B cell (primary cell): ENCODE results near the gene TADA3. TPM values are rescaled to one million over a fixed set of nuclear protein-coding genes. Genes with fewer than 3 reads are reported as not detected.

Experiments used
- ATAC-seq: fragments of 200-7000 bp; cut with Tn5 transposase; one replicate; pipeline ENCODE4 v1.10.0; 2021; ENCODE audit warnings: low read depth, mild to moderate bottlenecking, moderate number of reproducible peaks, moderate library complexity
- CTCF ChIA-PET: fragments of 350-600 bp; sonication (Branson Sonifier 250); formaldehyde crosslinking; loops from one replicate; lab custom pipeline; 2021; ENCODE audit warnings: antibody characterized with exemption, inconsistent platforms; lab: Charles Lee
- POLR2A ChIA-PET: fragments of 350-600 bp; sonication (Branson Sonifier 250); formaldehyde crosslinking; loops from one replicate; lab custom pipeline; 2021; ENCODE audit warnings: antibody characterized with exemption; lab: Charles Lee
- DNase-seq: peaks from one replicate; pipeline ENCODE4 v3.0.0; 2013
- H2AFZ ChIP-seq: 2 replicates; pipeline ENCODE4 v1.6.1; 2012; ENCODE audit warnings: mild to moderate bottlenecking, low read depth, low read length; ENCODE audit not compliant: insufficient read depth, poor library complexity, severe bottlenecking
- H3K27ac ChIP-seq, 2 donors: 1 replicate in 1 of 2; 2 replicates in 1 of 2; pipeline ENCODE4 v1.5.1; 2012 to 2013; ENCODE audit warnings: low read length in 2 of 2, mild to moderate bottlenecking in 2 of 2, moderate library complexity in 1 of 2
- H3K27me3 ChIP-seq, 4 experiments: fragments of 200-600 bp in 1 of 4; sonication (generic) in 1 of 4; replicated peaks in 1 of 4; 1 replicate in 2 of 4; 2 replicates in 2 of 4; pipeline versions ENCODE4 v1.6.1 to v1.7.0; 2013 to 2016; ENCODE audit warnings: low read length in 3 of 4, mild to moderate bottlenecking in 2 of 4, mixed read lengths in 1 of 4, moderate library complexity in 1 of 4; ENCODE audit not compliant: insufficient read depth in 4 of 4, control insufficient read depth in 3 of 4; ENCODE audit errors: control extremely low read depth in 1 of 4
- H3K36me3 ChIP-seq, 2 experiments: replicated peaks in 1 of 2; 1 replicate in 1 of 2; 2 replicates in 1 of 2; pipeline versions ENCODE4 v1.6.1 to v1.7.1; 2013; ENCODE audit warnings: low read length in 1 of 2; ENCODE audit not compliant: insufficient read depth in 2 of 2, control insufficient read depth in 1 of 2; ENCODE audit errors: control extremely low read depth in 1 of 2, extremely low read depth in 1 of 2
- H3K4me1 ChIP-seq, 2 donors: fragments of 200-600 bp in 1 of 2; sonication (generic) in 1 of 2; 1 replicate in 1 of 2; 2 replicates in 1 of 2; pipeline versions ENCODE4 v1.5.1 to v1.6.1; 2013 to 2017; ENCODE audit warnings: low read length in 2 of 2; ENCODE audit not compliant: control insufficient read depth in 2 of 2, insufficient read depth in 2 of 2
- H3K4me2 ChIP-seq: replicated peaks from 2 replicates; pipeline ENCODE3; 2012; ENCODE audit warnings: mild to moderate bottlenecking, low read depth, low read length; ENCODE audit not compliant: poor library complexity, severe bottlenecking
- H3K4me3 ChIP-seq, 5 experiments: fragments of 200-600 bp in 1 of 5; sonication (generic) in 1 of 5; 1 replicate in 3 of 5; 2 replicates in 2 of 5; pipeline versions ENCODE4 v1.5.1 to v1.7.0; 2011 to 2016; ENCODE audit warnings: low read length in 4 of 5, mild to moderate bottlenecking in 4 of 5, low read depth in 2 of 5, control low read depth in 1 of 5, moderate library complexity in 1 of 5; ENCODE audit not compliant: insufficient read depth in 1 of 5; ENCODE audit errors: control extremely low read depth in 1 of 5, extremely low read depth in 1 of 5
- H3K79me2 ChIP-seq: fragments of 200-600 bp; sonication (generic); one replicate; pipeline ENCODE4 v1.6.0; 2016; ENCODE audit warnings: low read length; ENCODE audit not compliant: control insufficient read depth, insufficient read depth
- H3K9ac ChIP-seq: fragments of 200-600 bp; sonication (generic); 2 replicates; pipeline ENCODE4 v1.6.1; 2017; ENCODE audit warnings: mild to moderate bottlenecking, low read length, moderate library complexity
- H3K9me3 ChIP-seq, 3 donors: one replicate each; pipeline versions ENCODE4 v1.6.1 to v1.7.1; 2013; ENCODE audit warnings: low read length in 2 of 3; ENCODE audit not compliant: control insufficient read depth in 2 of 3, insufficient read depth in 1 of 3; ENCODE audit errors: control extremely low read depth in 1 of 3
- H4K20me1 ChIP-seq: 2 replicates; pipeline ENCODE4 v1.6.0; 2012; ENCODE audit warnings: mild to moderate bottlenecking, low read length; ENCODE audit not compliant: insufficient read depth, control insufficient read depth, poor library complexity, severe bottlenecking
- H3K27ac Mint-ChIP-seq: one replicate; pipeline ENCODE4 v1.8.0; 2021; ENCODE audit warnings: mixed read lengths
- H3K27me3 Mint-ChIP-seq: one replicate; pipeline ENCODE4 v1.8.0; 2021; ENCODE audit warnings: mixed read lengths
- H3K4me1 Mint-ChIP-seq: one replicate; pipeline ENCODE4 v1.8.0; 2021; ENCODE audit warnings: mixed read lengths
- H3K4me3 Mint-ChIP-seq: one replicate; pipeline ENCODE4 v1.8.0; 2021; ENCODE audit warnings: mixed read lengths
- H3K9me3 Mint-ChIP-seq: one replicate; pipeline ENCODE4 v1.8.0; 2022; ENCODE audit warnings: mixed read lengths; ENCODE audit not compliant: insufficient read depth
- CTCF ChIP-seq: fragments of 200-600 bp; IDR thresholded peaks from one replicate; pipeline ENCODE4 v1.8.0; 2022; ENCODE audit warnings: antibody characterized with exemption, mild to moderate bottlenecking
- EZH2 ChIP-seq: IDR thresholded peaks from 2 replicates; pipeline ENCODE4 v1.6.1; 2012; ENCODE audit warnings: borderline replicate concordance, low read depth, mild to moderate bottlenecking, moderate library complexity, low read length; ENCODE audit not compliant: insufficient read depth, poor library complexity, severe bottlenecking
- WGBS: methylation state at CpG from one replicate; pipeline ENCODE4 v1.1.5; 2013; ENCODE audit warnings: missing lambda C conversion rate; ENCODE audit not compliant: insufficient coverage; 5-methylcytosine and 5-hydroxymethylcytosine counted together
- intact Hi-C: fragments of 100-400 bp; cut with micrococcal nuclease; formaldehyde crosslinking; loops from one replicate; pipeline ENCODE4 v1.10.0; 2022
- polyA plus RNA-seq: library from polyadenylated mRNA; depleted of rRNA; stranded (reverse); fragments of >200 nt; gene quantifications from 2 replicates; pipeline ENCODE4 v1.2.3, GENCODE V29; 2012
- total RNA-seq, 2 donors: library from RNA; stranded (reverse); fragments of 120-200 nt in 1 of 2; gene quantifications; 1 replicate in 1 of 2; 2 replicates in 1 of 2; pipeline versions ENCODE4 v1.2.3 to v1.2.4, GENCODE V29; 2013 to 2022

Gene TADA3
- total and polyA plus RNA-seq, 2 donors (not counting 1 experiment from before 2014, with no cell fraction given): 45.4 to 45.6 TPM

GRCh38 chr3:9809239-9809614 is 17.0 kb upstream of the TADA3 start:
- H3K9ac ChIP-seq: peak overlapping the region; percentile 94
- 69% methylated on average over 4 of the region's 4 CpGs for WGBS
- TF ChIP-seq CTCF: no peak
- H3K27me3 Mint-ChIP-seq: no peaks in the 10 kb centered on the region
- no peak for ATAC-seq
- peaks cover 38% of the 10 kb centered on the region for H3K4me1 Mint-ChIP-seq
- ChIA-PET POLR2A (interaction anchor here (0.6 to 2.4 kb wide), 5 partner anchors 14 to 412 kb away, joined by 3 to 12 read pairs (median 4); partner anchors contain the start of genes ARPC4, SETD5 and TADA3), CTCF (interaction anchor here (1.0 to 2.1 kb wide), 6 partner anchors 13 to 59 kb away, joined by 3 to 6 read pairs (median 4); partner anchors contain the start of genes ARPC4, OGG1 and TADA3)
- H3K4me2 ChIP-seq: peak overlapping the region; percentile 96
- H3K4me3 Mint-ChIP-seq: peak overlapping the region; percentile 96
- peaks cover 12% of the 10 kb centered on the region for H3K79me2 ChIP-seq
- peaks cover 11% of the 10 kb centered on the region for H4K20me1 ChIP-seq
- peaks cover 0 to 29% of the 10 kb centered on the region in 2 experiments for H3K36me3 ChIP-seq
- no peaks in the 10 kb centered on the region for H3K9me3 ChIP-seq
- DNase-seq: no peak
- H3K27ac ChIP-seq: peak overlapping the region; percentile 84 to 90
- H3K4me1 ChIP-seq: peaks cover 24 to 30% of the 10 kb centered on the region in 2 donors
- H3K9me3 Mint-ChIP-seq: no peaks in the 10 kb centered on the region
- peak overlapping the region; percentile 89 for H2AFZ ChIP-seq
- no peaks in the 10 kb centered on the region for H3K27me3 ChIP-seq
- peak overlapping the region; percentile 32 to 79 (median 69) for H3K4me3 ChIP-seq
- H3K27ac Mint-ChIP-seq: peak overlapping the region; percentile 99
- intact Hi-C loops: loop anchor here (1.0 kb wide), 3 partner anchors 14 to 40 kb away; partner anchors contain the start of genes CAMK1 and RPUSD3

GRCh38 chr3:9808345-9809037 is 16.2 kb upstream of the TADA3 start:
- no peaks in the 10 kb centered on the region for H3K27me3 ChIP-seq
- peak overlapping the region; percentile 84 to 90 for H3K27ac ChIP-seq
- peak overlapping the region; percentile 96 for H3K4me2 ChIP-seq
- ATAC-seq (peak; percentile 56), DNase-seq (peak; percentile 65)
- WGBS: 80% methylated on average over 1 of the region's 7 CpGs
- H3K4me3 Mint-ChIP-seq: peak overlapping the region; percentile 96
- H3K4me1 Mint-ChIP-seq: peaks cover 38% of the 10 kb centered on the region
- peaks cover 0 to 36% of the 10 kb centered on the region in 2 experiments for H3K36me3 ChIP-seq
- no peak overlapping the region for H3K4me3 ChIP-seq
- H3K9me3 Mint-ChIP-seq: no peaks in the 10 kb centered on the region
- peaks cover 24 to 30% of the 10 kb centered on the region in 2 donors for H3K4me1 ChIP-seq
- no peak overlapping the region for H2AFZ ChIP-seq
- H3K27me3 Mint-ChIP-seq: no peaks in the 10 kb centered on the region
- TF ChIP-seq CTCF (no peak), EZH2 (no peak)
- peaks cover 17% of the 10 kb centered on the region for H4K20me1 ChIP-seq
- ChIA-PET CTCF (interaction anchor here (1.0 to 2.1 kb wide), 7 partner anchors 12 to 80 kb away, joined by 3 to 6 read pairs (median 5); partner anchors contain the start of genes ARPC4 and OGG1), POLR2A (interaction anchor here (0.5 to 2.4 kb wide), 8 partner anchors 13 to 412 kb away, joined by 3 to 12 read pairs (median 4); partner anchors contain the start of genes ARPC4, SETD5 and TADA3)
- no peak overlapping the region for H3K9ac ChIP-seq
- peaks cover 12% of the 10 kb centered on the region for H3K79me2 ChIP-seq
- H3K27ac Mint-ChIP-seq: peak overlapping the region; percentile 99
- H3K9me3 ChIP-seq: no peaks in the 10 kb centered on the region
- intact Hi-C loops: loop anchor here (1.0 kb wide), 3 partner anchors 13 to 39 kb away; partner anchors contain the start of genes CAMK1 and RPUSD3
